DND-41 (cell line): ENCODE results near the gene ESPL1.

Source experiments
- ATAC-seq: fragments of 200-7000 bp; cut with Tn5 transposase; 3 replicates; pipeline ENCODE4 v1.9.1; 2021; ENCODE audit warnings: low read depth; ENCODE audit not compliant: insufficient read depth
- DNase-seq: peaks from one replicate; pipeline ENCODE4 v3.0.0-alpha.2; 2020
- H2AFZ ChIP-seq: 2 replicates; pipeline ENCODE4 v1.6.0; 2012; ENCODE audit warnings: low read depth, low read length
- H3K27ac ChIP-seq: 2 replicates; pipeline ENCODE4 v1.5.1; 2012; ENCODE audit warnings: low read length, inconsistent platforms
- H3K27me3 ChIP-seq: fragments of 200-600 bp; sonication (generic); 2 replicates; pipeline ENCODE4 v1.6.0; 2012; ENCODE audit warnings: low read length, mild to moderate bottlenecking, inconsistent platforms; ENCODE audit not compliant: insufficient read depth, poor library complexity
- H3K36me3 ChIP-seq: 2 replicates; pipeline ENCODE4 v1.5.1; 2012; ENCODE audit warnings: low read length, inconsistent platforms; ENCODE audit not compliant: insufficient read depth
- H3K4me1 ChIP-seq: 2 replicates; pipeline ENCODE4 v1.5.1; 2012; ENCODE audit warnings: mild to moderate bottlenecking, low read length; ENCODE audit not compliant: insufficient read depth
- H3K4me2 ChIP-seq: 2 replicates; pipeline ENCODE4 v1.6.0; 2012; ENCODE audit warnings: mild to moderate bottlenecking, moderate library complexity, low read length, inconsistent platforms; ENCODE audit not compliant: insufficient read depth
- H3K4me3 ChIP-seq, 2 experiments: fragments of 200-600 bp in 1 of 2; shearing (Covaris generic) in 1 of 2; 2 replicates each; pipeline ENCODE4 v1.5.1; 2012 to 2016; ENCODE audit warnings: inconsistent platforms in 2 of 2, low read length in 2 of 2, mild to moderate bottlenecking in 2 of 2, low read depth in 1 of 2, moderate library complexity in 1 of 2
- H3K79me2 ChIP-seq: 2 replicates; pipeline ENCODE4 v1.6.0; 2012; ENCODE audit warnings: low read length, inconsistent platforms; ENCODE audit not compliant: insufficient read depth
- H3K9ac ChIP-seq: 2 replicates; pipeline ENCODE4 v1.6.0; 2012; ENCODE audit warnings: low read depth, mild to moderate bottlenecking, inconsistent platforms, low read length, moderate library complexity
- H3K9me3 ChIP-seq: 2 replicates; pipeline ENCODE4 v1.5.1; 2012; ENCODE audit warnings: low read length, moderate library complexity, mild to moderate bottlenecking, inconsistent platforms; ENCODE audit not compliant: insufficient read depth, severe bottlenecking
- H4K20me1 ChIP-seq: 2 replicates; pipeline ENCODE4 v1.6.0; 2012; ENCODE audit warnings: low read length; ENCODE audit not compliant: insufficient read depth
- EZH2 ChIP-seq: IDR thresholded peaks from 3 replicates; pipeline ENCODE4 v1.6.1; 2012; ENCODE audit warnings: borderline replicate concordance, low read depth, mild to moderate bottlenecking, moderate library complexity, low read length, inconsistent platforms; ENCODE audit not compliant: severe bottlenecking
- TF ChIP-seq, protein P1 (sequence below): IDR thresholded peaks from 2 replicates; pipeline ENCODE4 v1.5.1; 2012; ENCODE audit warnings: borderline replicate concordance, low read length, moderate library complexity, mild to moderate bottlenecking; ENCODE audit not compliant: poor library complexity, severe bottlenecking; ENCODE audit errors: extremely low read depth

The ESPL1 gene

DNA sequence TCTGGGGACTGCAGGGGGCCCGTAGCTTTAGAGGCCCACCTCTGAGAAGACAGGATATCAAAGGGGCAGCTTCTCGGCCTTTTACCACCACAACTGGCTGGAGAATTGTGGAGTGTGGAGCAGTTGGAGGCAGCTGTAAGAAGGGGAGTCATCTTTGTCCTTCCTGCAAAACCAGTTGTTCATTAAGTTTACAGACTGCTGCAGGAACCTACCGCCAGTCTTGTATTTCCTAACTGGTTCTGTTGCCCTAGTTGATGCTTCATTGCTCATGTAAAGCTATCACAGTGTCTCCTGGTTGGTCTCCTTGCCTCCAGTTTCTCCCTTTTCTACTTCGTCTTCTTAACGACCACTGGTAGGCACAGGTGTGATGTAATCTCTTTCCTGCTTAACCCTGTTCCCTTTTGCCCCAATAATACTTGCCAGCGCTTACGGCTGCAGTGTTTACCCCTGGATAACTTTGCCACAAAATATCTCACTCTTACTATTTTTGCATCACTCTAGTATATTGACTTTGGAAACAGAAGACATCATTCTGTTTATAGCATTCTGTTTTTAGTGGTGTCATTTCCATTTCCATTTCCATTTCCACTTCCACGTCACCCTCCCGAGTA lies 11.9 kb downstream of the ESPL1 start:
- ATAC-seq (no peak), DNase-seq (no peak)
- H3K4me2 ChIP-seq, result no peak overlapping the region
- H4K20me1 ChIP-seq, result no peaks in the 10 kb centered on the region
- peaks cover 95% of the 10 kb centered on the region for H3K36me3 ChIP-seq
- no peak overlapping the region for H3K27ac ChIP-seq
- H3K79me2 ChIP-seq, result no peaks in the 10 kb centered on the region
- no peak overlapping the region for H3K4me3 ChIP-seq
- no peaks in the 10 kb centered on the region for H3K27me3 ChIP-seq
- TF ChIP-seq, protein P1, sequence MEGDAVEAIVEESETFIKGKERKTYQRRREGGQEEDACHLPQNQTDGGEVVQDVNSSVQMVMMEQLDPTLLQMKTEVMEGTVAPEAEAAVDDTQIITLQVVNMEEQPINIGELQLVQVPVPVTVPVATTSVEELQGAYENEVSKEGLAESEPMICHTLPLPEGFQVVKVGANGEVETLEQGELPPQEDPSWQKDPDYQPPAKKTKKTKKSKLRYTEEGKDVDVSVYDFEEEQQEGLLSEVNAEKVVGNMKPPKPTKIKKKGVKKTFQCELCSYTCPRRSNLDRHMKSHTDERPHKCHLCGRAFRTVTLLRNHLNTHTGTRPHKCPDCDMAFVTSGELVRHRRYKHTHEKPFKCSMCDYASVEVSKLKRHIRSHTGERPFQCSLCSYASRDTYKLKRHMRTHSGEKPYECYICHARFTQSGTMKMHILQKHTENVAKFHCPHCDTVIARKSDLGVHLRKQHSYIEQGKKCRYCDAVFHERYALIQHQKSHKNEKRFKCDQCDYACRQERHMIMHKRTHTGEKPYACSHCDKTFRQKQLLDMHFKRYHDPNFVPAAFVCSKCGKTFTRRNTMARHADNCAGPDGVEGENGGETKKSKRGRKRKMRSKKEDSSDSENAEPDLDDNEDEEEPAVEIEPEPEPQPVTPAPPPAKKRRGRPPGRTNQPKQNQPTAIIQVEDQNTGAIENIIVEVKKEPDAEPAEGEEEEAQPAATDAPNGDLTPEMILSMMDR, result no peak
- TF ChIP-seq EZH2, result no peak
- no peak overlapping the region for H3K9ac ChIP-seq
- no peaks in the 10 kb centered on the region for H3K4me1 ChIP-seq
- no peaks in the 10 kb centered on the region for H3K9me3 ChIP-seq
- no peak overlapping the region for H2AFZ ChIP-seq

DNA sequence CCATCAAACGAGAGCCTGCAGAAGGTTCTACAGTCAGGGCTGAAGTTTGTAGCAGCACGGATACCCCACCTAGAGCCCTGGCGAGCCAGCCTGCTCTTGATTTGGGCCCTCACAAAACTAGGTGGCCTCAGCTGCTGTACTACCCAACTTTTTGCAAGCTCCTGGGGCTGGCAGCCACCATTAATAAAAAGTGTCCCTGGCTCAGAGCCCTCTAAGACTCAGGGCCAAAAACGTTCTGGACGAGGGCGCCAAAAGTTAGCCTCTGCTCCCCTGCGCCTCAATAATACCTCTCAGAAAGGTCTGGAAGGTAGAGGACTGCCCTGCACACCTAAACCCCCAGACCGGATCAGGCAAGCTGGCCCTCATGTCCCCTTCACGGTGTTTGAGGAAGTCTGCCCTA lies 18.3 kb downstream of the ESPL1 start:
- Histone ChIP-seq H3K9me3 (no peaks in the 10 kb centered on the region), H3K27ac (no peak overlapping the region), H3K4me1 (no peaks in the 10 kb centered on the region), H3K36me3 (peaks cover 84% of the 10 kb centered on the region), H3K4me2 (no peak overlapping the region), H3K79me2 (no peaks in the 10 kb centered on the region), H3K9ac (no peak overlapping the region), H3K27me3 (no peaks in the 10 kb centered on the region), H3K4me3 (no peak overlapping the region), H2AFZ (no peak overlapping the region), H4K20me1 (no peaks in the 10 kb centered on the region)
- ATAC-seq, result no peak
- no peak for TF ChIP-seq EZH2
- TF ChIP-seq, protein P1, result no peak
- DNase-seq, result no peak

DNA sequence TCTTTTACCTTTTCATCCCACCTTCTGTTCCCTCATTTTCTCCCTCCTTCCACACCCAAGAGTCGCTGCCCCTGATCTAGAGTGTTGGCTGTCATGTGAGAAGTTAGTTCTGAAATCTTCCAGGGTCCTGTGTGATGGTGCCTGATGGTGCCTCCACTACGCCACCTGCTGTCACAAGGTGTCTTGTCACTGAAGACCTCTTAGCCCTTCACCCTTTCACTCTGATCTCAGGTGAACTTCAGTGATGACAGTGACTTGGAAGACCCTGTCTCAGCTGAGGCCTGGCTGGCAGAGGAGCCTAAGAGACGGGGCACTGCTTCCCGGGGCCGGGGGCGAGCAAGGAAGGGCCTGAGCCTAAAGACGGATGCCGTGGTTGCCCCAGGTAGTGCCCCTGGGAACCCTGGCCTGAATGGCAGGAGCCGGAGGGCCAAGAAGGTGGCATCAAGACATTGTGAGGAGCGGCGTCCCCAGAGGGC lies 19.7 kb downstream of the ESPL1 start:
- peak; percentile 72 for DNase-seq
- peak; percentile 90 for ATAC-seq

More for the DNA sequence above, 19.7 kb downstream of the ESPL1 start:
- no peaks in the 10 kb centered on the region for H3K27me3 ChIP-seq
- no peaks in the 10 kb centered on the region for H3K4me1 ChIP-seq
- no peaks in the 10 kb centered on the region for H3K9me3 ChIP-seq
- H3K4me3 ChIP-seq, result no peak overlapping the region
- H2AFZ ChIP-seq, result no peak overlapping the region
- no peak overlapping the region for H3K4me2 ChIP-seq
- no peaks in the 10 kb centered on the region for H4K20me1 ChIP-seq
- H3K79me2 ChIP-seq, result no peaks in the 10 kb centered on the region
- TF ChIP-seq, protein P1, result peak; percentile 86
- TF ChIP-seq EZH2, result no peak
- peaks cover 84% of the 10 kb centered on the region for H3K36me3 ChIP-seq
- H3K27ac ChIP-seq, result no peak overlapping the region
- no peak overlapping the region for H3K9ac ChIP-seq
